ENCODE results near the gene EEF1AKMT2. TPM values are rescaled to one million over a fixed set of nuclear protein-coding genes. Genes with fewer than 3 reads are reported as not detected.

The EEF1AKMT2 gene
- total RNA-seq, 1 experiment from 2014 or later: 21.6 TPM

GRCh38 chr10:124719213-124719851 lies 72.4 kb downstream of the EEF1AKMT2 start (continued):
- TF ChIP-seq ZNF138 (CRISPR knock-in tag; conservative IDR thresholded peaks at IDR 0.05): no peak
- TF ChIP-seq CTCF (IDR thresholded peaks at IDR 0.05): no peak
- no peak for TF ChIP-seq SOX15 (CRISPR knock-in tag; IDR thresholded peaks at IDR 0.05)
- TF ChIP-seq GTF2I (CRISPR knock-in tag; conservative IDR thresholded peaks at IDR 0.05): no peak

GRCh38 chr10:124717911-124718741 lies 73.6 kb downstream of the EEF1AKMT2 start:
- H3K4me3 Mint-ChIP-seq: no peak overlapping the region

More at GRCh38 chr10:124717911-124718741, 73.6 kb downstream of the EEF1AKMT2 start:
- ChIA-PET POLR2A (interaction anchor here (0.7 kb wide), 1 partner anchor 10 kb away, joined by 5 read pairs; no protein-coding TSS in a partner anchor), CTCF (interaction anchor here (0.6 to 3.9 kb wide), 15 partner anchors 11 to 184 kb away, joined by 3 to 53 read pairs (median 5); no protein-coding TSS in a partner anchor)
- Mint-ChIP-seq H3K27me3 (ENCODE audit: low read depth) (no peaks in the 10 kb centered on the region), H3K4me1 (peaks cover 26% of the 10 kb centered on the region), H3K27ac (no peak overlapping the region), H3K36me3 (no peaks in the 10 kb centered on the region), H3K9me3 (no peaks in the 10 kb centered on the region)
- TF ChIP-seq ZNF416 (CRISPR knock-in tag; IDR thresholded peaks at IDR 0.05) (no peak), ARID4B (CRISPR knock-in tag; IDR thresholded peaks at IDR 0.05; ENCODE audit: borderline replicate concordance) (no peak), TEAD1 (CRISPR knock-in tag; IDR thresholded peaks at IDR 0.05) (no peak), JAZF1 (CRISPR knock-in tag; IDR thresholded peaks at IDR 0.05) (no peak), ATF1 (CRISPR knock-in tag; IDR thresholded peaks at IDR 0.05) (no peak), USF1 (CRISPR knock-in tag; IDR thresholded peaks at IDR 0.05) (no peak), NFE2L1 (CRISPR knock-in tag; IDR thresholded peaks at IDR 0.05) (no peak)
- ATAC-seq (no peak), DNase-seq (ENCODE audit: low spot score) (no peak)

Measured in WTC11 (cell line).